SK-N-SH treated with all-trans-retinoic acid at 6 μM for 48 hours (cell line): ENCODE measurements around the gene DEFB115.

ENCODE experiments used
- CREB5 ChIP-seq: fragments of 250-450 bp; sonication (Bioruptor Pico); IDR thresholded peaks from 2 replicates; pipeline ENCODE4 v1.5.1; 2020; ENCODE audit warnings: low read depth, mild to moderate bottlenecking, moderate library complexity
- CSDC2 ChIP-seq: fragments of 250-450 bp; sonication (Bioruptor Pico); IDR thresholded peaks from 2 replicates; pipeline ENCODE4 v1.5.0; 2020; ENCODE audit warnings: mild to moderate bottlenecking, moderate library complexity
- CSRNP3 ChIP-seq: fragments of 250-450 bp; sonication (Bioruptor Pico); IDR thresholded peaks from 2 replicates; pipeline ENCODE4 v1.5.1; 2021; ENCODE audit warnings: mild to moderate bottlenecking, moderate library complexity
- ISL1 ChIP-seq: fragments of 250-450 bp; sonication (Bioruptor Pico); IDR thresholded peaks from 2 replicates; pipeline ENCODE4 v2.1.2; 2022; ENCODE audit warnings: mild to moderate bottlenecking, moderate library complexity
- PATZ1 ChIP-seq: fragments of 250-450 bp; sonication (Bioruptor Pico); IDR thresholded peaks from 2 replicates; pipeline ENCODE4 v1.8.0; 2020; ENCODE audit warnings: mild to moderate bottlenecking, moderate library complexity, borderline replicate concordance
- RARB ChIP-seq: fragments of 250-450 bp; sonication (Bioruptor Pico); IDR thresholded peaks from 2 replicates; pipeline ENCODE4 v1.8.0; 2021; ENCODE audit warnings: mild to moderate bottlenecking, moderate library complexity
- ZFP3 ChIP-seq: fragments of 250-450 bp; sonication (Bioruptor Pico); IDR thresholded peaks from 2 replicates; pipeline ENCODE4 v1.5.0; 2020; ENCODE audit warnings: mild to moderate bottlenecking, moderate library complexity
- ZFP30 ChIP-seq: fragments of 450-650 bp; formaldehyde crosslinking; IDR thresholded peaks from 2 replicates; pipeline ENCODE4 v1.5.0; 2022; ENCODE audit warnings: mild to moderate bottlenecking, moderate library complexity
- ZNF565 ChIP-seq: fragments of 450-650 bp; formaldehyde crosslinking; conservative IDR thresholded peaks from 2 replicates; pipeline ENCODE4 v1.5.0; 2020; ENCODE audit warnings: low read depth, mild to moderate bottlenecking, moderate library complexity
- ZNF8 ChIP-seq: fragments of 450-650 bp; formaldehyde crosslinking; IDR thresholded peaks from 2 replicates; pipeline ENCODE4 v1.5.0; 2020; ENCODE audit warnings: mild to moderate bottlenecking, moderate library complexity

- no peak for TF ChIP-seq ISL1
- TF ChIP-seq CSRNP3 (CRISPR knock-in tag): no peak
- TF ChIP-seq ZFP3 (CRISPR knock-in tag): no peak
- no peak for TF ChIP-seq PATZ1 (CRISPR knock-in tag)
- TF ChIP-seq RARB (CRISPR knock-in tag): no peak
- no peak for TF ChIP-seq ZFP30 (CRISPR knock-in tag)
- TF ChIP-seq ZNF8 (CRISPR knock-in tag): no peak
- TF ChIP-seq CSDC2 (CRISPR knock-in tag): no peak
- no peak for TF ChIP-seq CREB5
- no peak for TF ChIP-seq ZNF565 (CRISPR knock-in tag)
These were observed 20.7 kb downstream of the DEFB115 start for GRCh38 chr20:31278178-31278577.
